ENCODE data around the gene METTL24.

Gene METTL24

DNA sequence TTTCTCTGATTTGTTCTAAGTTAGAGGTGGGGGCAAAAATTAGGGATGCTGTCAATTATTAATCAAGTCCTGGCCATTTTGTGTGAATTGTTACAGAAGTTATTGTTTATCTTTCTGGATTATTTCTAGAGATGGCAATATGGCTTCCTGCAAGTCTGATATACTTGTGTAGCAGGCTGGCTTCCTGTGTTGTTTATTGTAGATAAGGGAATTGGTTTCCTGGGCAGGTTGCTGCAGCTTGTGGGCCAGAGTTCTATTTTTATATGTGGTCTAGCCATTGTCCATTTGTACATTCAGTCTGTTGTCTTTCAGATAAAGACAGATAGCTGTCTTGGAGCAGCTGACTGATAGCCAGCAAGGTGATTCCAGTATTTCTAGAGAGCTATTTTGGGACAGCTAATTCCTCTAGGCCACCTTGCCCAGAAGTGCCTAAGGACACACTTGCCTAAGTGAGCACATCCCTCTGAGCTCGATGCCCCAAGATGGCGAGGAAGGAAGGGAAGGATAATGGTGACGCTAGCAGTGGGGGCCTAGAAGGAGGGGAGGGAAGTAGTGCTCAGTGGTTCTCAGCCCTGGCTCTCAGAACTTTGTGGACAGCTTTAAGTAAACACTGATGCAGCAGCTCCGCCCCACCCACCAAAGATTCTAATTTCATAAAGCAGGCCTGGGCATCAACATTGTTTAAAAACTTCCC, 31.7 kb upstream of the METTL24 start:
- TF ChIP-seq, protein P1, sequence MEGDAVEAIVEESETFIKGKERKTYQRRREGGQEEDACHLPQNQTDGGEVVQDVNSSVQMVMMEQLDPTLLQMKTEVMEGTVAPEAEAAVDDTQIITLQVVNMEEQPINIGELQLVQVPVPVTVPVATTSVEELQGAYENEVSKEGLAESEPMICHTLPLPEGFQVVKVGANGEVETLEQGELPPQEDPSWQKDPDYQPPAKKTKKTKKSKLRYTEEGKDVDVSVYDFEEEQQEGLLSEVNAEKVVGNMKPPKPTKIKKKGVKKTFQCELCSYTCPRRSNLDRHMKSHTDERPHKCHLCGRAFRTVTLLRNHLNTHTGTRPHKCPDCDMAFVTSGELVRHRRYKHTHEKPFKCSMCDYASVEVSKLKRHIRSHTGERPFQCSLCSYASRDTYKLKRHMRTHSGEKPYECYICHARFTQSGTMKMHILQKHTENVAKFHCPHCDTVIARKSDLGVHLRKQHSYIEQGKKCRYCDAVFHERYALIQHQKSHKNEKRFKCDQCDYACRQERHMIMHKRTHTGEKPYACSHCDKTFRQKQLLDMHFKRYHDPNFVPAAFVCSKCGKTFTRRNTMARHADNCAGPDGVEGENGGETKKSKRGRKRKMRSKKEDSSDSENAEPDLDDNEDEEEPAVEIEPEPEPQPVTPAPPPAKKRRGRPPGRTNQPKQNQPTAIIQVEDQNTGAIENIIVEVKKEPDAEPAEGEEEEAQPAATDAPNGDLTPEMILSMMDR (IDR thresholded peaks at IDR 0.05): no peak
- no peaks in the 10 kb centered on the region for H3K4me1 ChIP-seq (ENCODE audit: control insufficient read depth in 1 of 2, insufficient read depth in 1 of 2, low read depth in 1 of 2, low read length in 1 of 2)
- H3K27me3 ChIP-seq: no peaks in the 10 kb centered on the region
- no peak overlapping the region for H3K4me3 ChIP-seq (ENCODE audit: low read depth in 1 of 2, low read length in 1 of 2)
- H3K27ac ChIP-seq: no peak overlapping the region
- H3K36me3 ChIP-seq: no peaks in the 10 kb centered on the region
- no peaks in the 10 kb centered on the region for H3K9me3 ChIP-seq

DNA sequence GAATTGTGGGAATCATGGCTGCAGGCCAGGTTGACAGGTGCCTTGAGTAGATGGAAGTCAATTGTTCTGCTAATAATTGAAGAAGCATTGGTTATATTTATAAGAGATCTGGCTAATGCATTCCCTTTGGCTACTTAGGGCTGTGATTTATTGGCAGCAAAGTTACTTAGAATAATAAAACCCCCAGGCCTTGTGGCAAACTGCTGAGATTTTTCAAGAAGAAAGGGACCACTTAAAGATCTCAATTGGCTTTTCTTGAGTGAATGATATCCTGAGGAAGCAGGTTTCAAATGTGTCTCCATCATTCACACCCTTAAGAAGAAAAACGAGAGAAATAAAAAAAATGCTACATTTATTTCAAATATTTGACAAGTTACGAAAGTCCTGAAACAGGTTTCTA, 29.8 kb upstream of the METTL24 start:
- H3K27me3 ChIP-seq: no peaks in the 10 kb centered on the region
- TF ChIP-seq, protein P1 (IDR thresholded peaks at IDR 0.05): no peak
- no peaks in the 10 kb centered on the region for H3K4me1 ChIP-seq (ENCODE audit: control insufficient read depth in 1 of 2, insufficient read depth in 1 of 2, low read depth in 1 of 2, low read length in 1 of 2)
- H3K9me3 ChIP-seq: no peaks in the 10 kb centered on the region
- H3K4me3 ChIP-seq (ENCODE audit: low read depth in 1 of 2, low read length in 1 of 2): no peak overlapping the region
- no peaks in the 10 kb centered on the region for H3K36me3 ChIP-seq
- H3K27ac ChIP-seq: no peak overlapping the region

DNA sequence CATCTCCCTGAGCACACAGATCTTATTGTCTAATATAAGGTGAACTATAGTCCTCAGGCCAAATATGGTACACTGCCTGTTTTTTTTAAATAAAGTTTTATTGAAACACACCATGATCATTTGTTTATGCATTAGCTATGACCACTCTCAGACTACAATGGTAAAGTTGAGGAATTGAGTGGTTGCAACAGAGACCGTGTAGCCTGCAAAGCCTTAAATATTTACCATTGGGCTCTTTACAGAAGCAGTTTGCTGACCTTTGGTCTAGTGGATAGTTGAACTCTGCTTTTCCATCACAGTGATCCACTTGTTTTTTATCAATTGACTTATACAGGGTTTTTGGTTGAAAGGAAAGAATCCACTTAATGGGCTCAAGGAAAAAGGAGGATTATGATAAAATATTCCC, 27.3 kb upstream of the METTL24 start:
- no peaks in the 10 kb centered on the region for H3K27me3 ChIP-seq
- H3K9me3 ChIP-seq: no peaks in the 10 kb centered on the region
- no peaks in the 10 kb centered on the region for H3K36me3 ChIP-seq
- H3K27ac ChIP-seq: no peak overlapping the region
- no peaks in the 10 kb centered on the region for H3K4me1 ChIP-seq (ENCODE audit: control insufficient read depth in 1 of 2, insufficient read depth in 1 of 2, low read depth in 1 of 2, low read length in 1 of 2)
- TF ChIP-seq, protein P1 (IDR thresholded peaks at IDR 0.05): no peak
- H3K4me3 ChIP-seq (ENCODE audit: low read depth in 1 of 2, low read length in 1 of 2): no peak overlapping the region

DNA sequence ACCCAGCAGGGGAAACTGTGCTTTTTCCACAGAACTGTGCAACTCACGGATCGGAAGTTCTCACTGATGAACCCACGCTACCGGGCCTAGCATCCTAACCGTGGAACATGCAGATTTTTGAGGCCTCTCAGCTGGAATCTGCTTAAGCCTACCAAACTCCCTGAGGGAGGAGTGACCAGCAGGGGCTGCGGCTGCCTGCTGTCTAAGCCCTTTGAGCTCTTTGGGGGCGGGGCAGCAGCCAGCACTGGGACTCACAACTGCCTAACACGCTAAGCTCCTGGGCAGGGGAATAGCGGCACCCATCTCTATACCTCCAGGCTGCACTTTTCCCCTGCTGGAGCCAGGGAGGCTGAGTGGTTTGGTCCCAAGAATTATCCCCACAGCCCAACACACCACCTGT, 20.4 kb upstream of the METTL24 start:
- TF ChIP-seq, protein P1 (IDR thresholded peaks at IDR 0.05): no peak
- no peaks in the 10 kb centered on the region for H3K36me3 ChIP-seq
- H3K27ac ChIP-seq: no peak overlapping the region
- no peak overlapping the region for H3K4me3 ChIP-seq (ENCODE audit: low read depth in 1 of 2, low read length in 1 of 2)
- H3K9me3 ChIP-seq: no peaks in the 10 kb centered on the region
- H3K4me1 ChIP-seq (ENCODE audit: control insufficient read depth in 1 of 2, insufficient read depth in 1 of 2, low read depth in 1 of 2, low read length in 1 of 2): no peaks in the 10 kb centered on the region
- H3K27me3 ChIP-seq: no peaks in the 10 kb centered on the region

DNA sequence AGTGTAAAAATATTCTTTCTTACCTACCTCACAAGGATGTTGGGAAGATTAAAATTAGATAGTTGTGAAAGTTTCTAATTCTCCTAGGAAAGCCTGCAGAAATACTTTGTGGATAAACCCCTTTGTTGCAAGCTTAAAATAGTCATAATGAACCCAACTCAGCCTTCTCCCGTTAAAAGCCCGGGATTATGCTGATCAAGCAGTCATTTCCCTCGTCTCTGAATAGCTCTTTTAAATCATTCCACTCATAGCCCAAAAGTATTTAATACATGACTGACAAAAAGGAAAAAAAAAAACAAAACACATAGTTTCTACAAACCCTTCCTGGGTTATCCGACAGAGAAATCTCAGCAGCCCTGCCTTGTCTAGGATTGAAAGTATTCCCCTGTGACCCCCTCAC, 10.9 kb upstream of the METTL24 start:
- no peaks in the 10 kb centered on the region for H3K9me3 ChIP-seq
- H3K27me3 ChIP-seq: peaks cover 33% of the 10 kb centered on the region
- H3K36me3 ChIP-seq: no peaks in the 10 kb centered on the region
- TF ChIP-seq, protein P1 (IDR thresholded peaks at IDR 0.05): no peak
- H3K27ac ChIP-seq: no peak overlapping the region
- no peak overlapping the region for H3K4me3 ChIP-seq (ENCODE audit: low read depth in 1 of 2, low read length in 1 of 2)
- H3K4me1 ChIP-seq (ENCODE audit: control insufficient read depth in 1 of 2, insufficient read depth in 1 of 2, low read depth in 1 of 2, low read length in 1 of 2): no peaks in the 10 kb centered on the region
